Activated naive CD4-positive, alpha-beta T cell treated with anti-CD3 and anti-CD28 coated beads for 36 hours (primary cell): Measurements from ENCODE around the gene GPR153. TPM values are rescaled to one million over a fixed set of nuclear protein-coding genes. Genes with fewer than 3 reads are reported as not detected.
"Not testable (repeated sequence)": the region's sequence is repeated elsewhere in the genome, so short reads cannot be mapped to it uniquely, and the experiment has no call there.

Experiments used
- CTCF ChIA-PET: fragments of 350-600 bp; sonication (Branson Sonifier 250); formaldehyde crosslinking; loops from one replicate; lab custom pipeline; 2021; ENCODE audit warnings: antibody characterized with exemption; lab: Charles Lee
- DNase-seq: peaks from one replicate; pipeline ENCODE4 v3.0.0-alpha.2; 2020
- H3K27ac Mint-ChIP-seq: one replicate; pipeline ENCODE4 v1.8.0; 2021; ENCODE audit warnings: mild to moderate bottlenecking, mixed read lengths
- H3K27me3 Mint-ChIP-seq: one replicate; pipeline ENCODE4 v1.8.0; 2021; ENCODE audit warnings: low read depth, mixed read lengths
- H3K36me3 Mint-ChIP-seq: one replicate; pipeline ENCODE4 v1.8.0; 2021; ENCODE audit warnings: low read depth, mixed read lengths
- H3K4me1 Mint-ChIP-seq: one replicate; pipeline ENCODE4 v1.8.0; 2021; ENCODE audit warnings: low read depth, mixed read lengths
- H3K4me3 Mint-ChIP-seq: one replicate; pipeline ENCODE4 v1.8.0; 2021; ENCODE audit warnings: mild to moderate bottlenecking, moderate library complexity, mixed read lengths
- H3K9me3 Mint-ChIP-seq: one replicate; pipeline ENCODE4 v1.8.0; 2021; ENCODE audit warnings: mixed read lengths
- intact Hi-C: fragments of 100-400 bp; cut with micrococcal nuclease; formaldehyde crosslinking; loops from one replicate; pipeline ENCODE4 v1.15.1; 2023
- total RNA-seq, 2 experiments: library from RNA; stranded (reverse); gene quantifications; one replicate each; pipeline ENCODE4 v1.2.3, GENCODE V29; 2021

GPR153 gene
- total RNA-seq, 2 experiments from 2014 or later, result 0.07 TPM

DNA sequence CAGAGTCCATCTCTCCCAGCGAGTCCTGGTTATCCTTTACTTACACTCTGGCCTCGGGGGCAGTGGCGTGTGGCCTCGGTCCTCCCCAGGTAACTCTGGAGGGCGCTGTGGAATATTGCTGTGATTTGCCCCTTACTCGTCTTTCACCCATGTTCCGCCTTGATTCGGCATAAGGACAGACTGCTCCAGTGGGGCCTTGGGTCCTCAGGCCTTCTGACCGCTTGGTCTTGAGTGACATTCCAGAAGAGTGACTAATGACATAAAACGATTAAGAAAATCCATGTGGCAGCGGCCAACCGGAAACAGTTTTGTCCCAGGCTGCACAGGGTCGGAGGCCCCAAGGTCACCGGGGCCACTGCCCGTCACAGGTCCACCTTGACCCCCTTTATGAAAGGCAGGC is 36.2 kb downstream of the GPR153 start:
- H3K27me3 Mint-ChIP-seq, result no peaks in the 10 kb centered on the region
- intact Hi-C loops, result no loop called here
- DNase-seq, result no peak
- H3K27ac Mint-ChIP-seq, result no peak overlapping the region
- H3K36me3 Mint-ChIP-seq, result peaks cover 31% of the 10 kb centered on the region
- H3K9me3 Mint-ChIP-seq, result no peaks in the 10 kb centered on the region
- CTCF ChIA-PET, result interaction anchor here (0.7 to 1.0 kb wide), 2 partner anchors 20 to 27 kb away, joined by 3 to 4 read pairs; no protein-coding TSS in a partner anchor
- H3K4me1 Mint-ChIP-seq, result no peaks in the 10 kb centered on the region
- H3K4me3 Mint-ChIP-seq, result no peak overlapping the region

DNA sequence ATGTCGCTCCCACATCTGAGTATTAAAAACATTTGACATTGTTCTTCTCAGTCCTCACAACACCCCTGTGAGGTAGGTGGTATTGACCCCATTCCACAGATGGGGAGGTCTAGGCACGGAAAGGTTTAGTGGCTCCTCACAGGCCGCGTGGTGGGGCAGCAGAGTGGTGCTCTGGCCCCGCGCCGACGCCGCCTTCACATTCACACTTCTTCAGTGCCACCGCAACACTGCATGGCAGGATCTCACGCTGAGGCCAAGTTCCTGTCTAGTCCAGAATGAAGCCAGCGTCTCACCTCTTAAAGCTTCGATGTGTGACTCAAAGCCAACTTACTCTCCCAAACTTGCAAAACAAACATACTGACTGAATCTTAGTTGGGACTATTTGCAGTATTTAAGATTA is 37.3 kb downstream of the GPR153 start:
- H3K9me3 Mint-ChIP-seq, result no peaks in the 10 kb centered on the region
- H3K36me3 Mint-ChIP-seq, result peaks cover 30% of the 10 kb centered on the region
- no peaks in the 10 kb centered on the region for H3K4me1 Mint-ChIP-seq
- no peaks in the 10 kb centered on the region for H3K27me3 Mint-ChIP-seq
- DNase-seq, result no peak
- H3K27ac Mint-ChIP-seq, result no peak overlapping the region
- CTCF ChIA-PET, result interaction anchor here (1.0 kb wide), 1 partner anchor 19 kb away, joined by 4 read pairs; no protein-coding TSS in a partner anchor
- intact Hi-C loops, result no loop called here
- no peak overlapping the region for H3K4me3 Mint-ChIP-seq

DNA sequence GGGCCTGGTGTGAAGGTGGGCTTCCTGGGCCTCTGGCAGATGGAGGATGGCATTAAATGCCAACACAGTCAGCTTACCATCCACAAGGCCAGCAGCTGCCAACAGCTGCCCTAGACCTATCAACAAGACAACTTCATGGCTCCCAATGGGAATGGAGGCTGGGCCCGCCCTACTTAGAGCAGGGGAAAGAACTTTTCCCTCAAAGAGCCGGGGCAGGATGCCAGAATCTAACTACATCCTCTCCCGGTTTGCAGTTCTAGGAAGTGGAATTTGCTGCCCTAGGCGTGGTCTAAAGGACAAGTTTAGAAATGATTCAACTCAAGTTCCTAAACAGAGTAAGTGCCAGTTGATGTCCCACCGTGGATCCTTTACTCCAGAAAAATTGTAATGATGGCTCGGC is 38.3 kb downstream of the GPR153 start:
- intact Hi-C loops, result no loop called here
- Mint-ChIP-seq H3K27ac (no peak overlapping the region), H3K9me3 (no peaks in the 10 kb centered on the region), H3K4me3 (no peak overlapping the region), H3K36me3 (peaks cover 30% of the 10 kb centered on the region), H3K4me1 (no peaks in the 10 kb centered on the region), H3K27me3 (peaks cover under 1% of the 10 kb centered on the region)
- CTCF ChIA-PET, result no interaction called here
- no peak for DNase-seq

DNA sequence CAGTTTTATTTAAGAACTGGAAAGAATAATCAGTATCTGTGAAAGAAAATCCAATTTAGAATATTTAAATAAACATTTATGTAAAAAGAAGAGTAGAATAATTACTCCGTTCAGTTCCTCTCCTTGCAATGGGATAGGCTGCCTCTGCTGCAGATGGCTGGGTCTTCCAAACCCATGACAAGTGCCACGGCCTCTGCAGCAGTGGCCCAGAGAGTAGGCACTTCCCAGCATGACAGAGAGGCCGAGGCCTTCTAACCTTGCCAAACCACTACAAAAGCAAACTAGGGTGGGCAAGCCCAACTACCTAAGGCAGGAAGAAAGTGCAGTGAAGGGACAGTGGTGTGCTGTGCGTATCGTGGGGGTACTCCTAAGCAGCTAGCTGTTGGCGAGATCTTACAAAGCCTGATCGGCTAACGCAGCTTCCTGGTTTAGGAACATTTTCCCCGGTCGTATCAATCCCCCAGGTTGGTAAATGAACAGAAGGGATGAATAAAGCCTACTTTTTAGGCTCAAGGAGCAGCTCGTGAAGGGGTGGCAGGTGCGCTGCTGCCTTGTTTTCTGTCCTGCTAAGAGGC is 39.6 kb downstream of the GPR153 start:
- intact Hi-C loops, result no loop called here
- H3K36me3 Mint-ChIP-seq, result peaks cover 24% of the 10 kb centered on the region
- H3K9me3 Mint-ChIP-seq, result no peaks in the 10 kb centered on the region
- no peak for DNase-seq
- CTCF ChIA-PET, result interaction anchor here (0.8 to 1.4 kb wide), 3 partner anchors 15 to 202 kb away, joined by 3 to 5 read pairs (median 3); partner anchors contain the start of gene RNF207
- H3K4me1 Mint-ChIP-seq, result no peaks in the 10 kb centered on the region
- H3K27me3 Mint-ChIP-seq, result peaks cover 9% of the 10 kb centered on the region
- no peak overlapping the region for H3K4me3 Mint-ChIP-seq
- no peak overlapping the region for H3K27ac Mint-ChIP-seq

DNA sequence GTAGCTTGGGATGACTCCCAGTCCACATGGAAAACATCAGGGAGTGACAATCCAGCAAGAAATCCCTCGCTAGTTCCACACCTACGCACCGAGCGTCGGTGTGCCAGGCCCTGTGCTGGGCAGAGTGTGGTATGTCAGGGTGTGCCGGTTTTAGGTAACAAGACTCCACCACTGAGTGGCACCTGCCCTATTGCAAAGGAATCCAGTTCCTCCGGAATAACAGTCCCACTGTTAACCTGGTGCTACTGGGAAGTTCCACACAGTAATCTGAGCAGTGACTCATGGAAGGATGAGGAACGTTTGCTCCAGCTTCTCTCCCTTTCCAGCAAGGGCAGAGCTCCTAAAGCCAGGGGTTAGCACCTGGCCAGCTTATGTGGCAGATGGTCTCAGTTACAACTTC is 40.7 kb downstream of the GPR153 start:
- no peak for DNase-seq
- peaks cover 20% of the 10 kb centered on the region for H3K36me3 Mint-ChIP-seq
- H3K4me3 Mint-ChIP-seq, result no peak overlapping the region
- H3K27ac Mint-ChIP-seq, result no peak overlapping the region
- CTCF ChIA-PET, result interaction anchor here (0.8 to 1.4 kb wide), 2 partner anchors 14 to 16 kb away, joined by 3 to 5 read pairs; partner anchors contain the start of gene RNF207
- peaks cover 16% of the 10 kb centered on the region for H3K27me3 Mint-ChIP-seq
- H3K9me3 Mint-ChIP-seq, result no peaks in the 10 kb centered on the region
- no peaks in the 10 kb centered on the region for H3K4me1 Mint-ChIP-seq
- intact Hi-C loops, result no loop called here

DNA sequence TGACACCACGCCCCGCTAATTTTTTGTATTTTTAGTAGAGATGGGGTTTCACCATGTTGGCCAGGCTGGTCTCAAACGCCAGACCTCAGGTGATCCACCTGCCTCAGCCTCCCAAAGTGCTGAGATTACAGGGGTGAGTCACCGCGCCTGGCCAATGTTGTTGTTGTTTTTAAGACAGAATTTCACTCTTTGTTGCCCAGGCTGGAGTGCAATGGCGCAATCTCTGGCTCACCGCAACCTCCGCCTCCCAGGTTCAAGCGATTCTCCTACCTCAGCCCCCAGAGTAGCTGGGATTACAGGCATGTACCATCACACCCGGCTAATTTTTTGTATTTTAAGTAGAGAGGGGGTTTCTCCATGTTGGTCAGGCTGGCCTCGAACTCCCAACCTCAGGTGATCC is 41.3 kb downstream of the GPR153 start:
- peaks cover 17% of the 10 kb centered on the region for H3K36me3 Mint-ChIP-seq
- DNase-seq, H3K4me1 Mint-ChIP-seq, H3K4me3 Mint-ChIP-seq, H3K9me3 Mint-ChIP-seq, intact Hi-C loops, H3K27ac Mint-ChIP-seq: not testable (repeated sequence)
- CTCF ChIA-PET, result interaction anchor here (1.4 kb wide), 1 partner anchor 13 kb away, joined by 5 read pairs; the partner anchor contains the start of gene RNF207
- H3K27me3 Mint-ChIP-seq, result peaks cover 16% of the 10 kb centered on the region

DNA sequence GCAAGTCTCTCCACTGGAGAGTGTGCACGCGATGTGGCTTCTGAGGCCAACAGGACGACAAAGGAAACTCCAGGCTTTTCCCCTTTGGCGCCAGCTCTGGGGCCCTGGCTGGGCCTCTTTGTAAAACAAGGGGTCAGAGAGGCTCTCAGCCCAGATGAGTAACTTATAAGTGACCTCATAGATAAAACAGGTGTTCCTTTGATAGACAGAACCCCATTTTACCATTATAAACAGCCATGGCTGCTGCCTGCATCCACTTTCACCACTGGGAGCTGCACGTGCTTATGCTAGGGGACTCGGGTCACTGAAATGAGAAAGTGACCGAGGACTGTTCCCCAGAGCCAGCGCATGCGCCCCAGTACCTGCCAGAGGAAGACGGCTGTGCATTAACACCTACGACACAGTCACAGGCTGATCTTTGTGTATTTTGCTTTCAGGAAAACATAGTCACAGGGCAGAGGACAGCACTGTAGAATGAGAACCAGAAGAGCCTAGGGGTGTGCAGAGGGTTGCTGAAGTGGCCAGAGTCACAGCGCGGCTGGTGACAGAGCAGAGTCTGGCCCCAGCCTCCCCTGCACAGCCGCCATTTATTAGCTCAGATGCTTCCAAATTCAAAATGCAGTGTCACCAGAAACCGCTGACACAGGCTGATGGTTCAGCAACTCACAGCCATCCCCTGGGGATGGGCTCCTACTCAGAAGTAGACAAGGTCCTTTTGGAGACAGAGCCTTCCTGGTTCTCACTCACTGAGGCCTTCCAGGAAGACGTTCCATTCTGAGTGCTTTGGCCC is 42.3 kb downstream of the GPR153 start:
- Mint-ChIP-seq H3K4me1 (no peaks in the 10 kb centered on the region), H3K4me3 (no peak overlapping the region), H3K27me3 (peaks cover 16% of the 10 kb centered on the region), H3K9me3 (no peaks in the 10 kb centered on the region), H3K36me3 (peaks cover 8% of the 10 kb centered on the region), H3K27ac (no peak overlapping the region)
- intact Hi-C loops, result no loop called here
- no peak for DNase-seq
- CTCF ChIA-PET, result interaction anchor here (1.8 kb wide), 1 partner anchor 12 kb away, joined by 4 read pairs; the partner anchor contains the start of gene RNF207

DNA sequence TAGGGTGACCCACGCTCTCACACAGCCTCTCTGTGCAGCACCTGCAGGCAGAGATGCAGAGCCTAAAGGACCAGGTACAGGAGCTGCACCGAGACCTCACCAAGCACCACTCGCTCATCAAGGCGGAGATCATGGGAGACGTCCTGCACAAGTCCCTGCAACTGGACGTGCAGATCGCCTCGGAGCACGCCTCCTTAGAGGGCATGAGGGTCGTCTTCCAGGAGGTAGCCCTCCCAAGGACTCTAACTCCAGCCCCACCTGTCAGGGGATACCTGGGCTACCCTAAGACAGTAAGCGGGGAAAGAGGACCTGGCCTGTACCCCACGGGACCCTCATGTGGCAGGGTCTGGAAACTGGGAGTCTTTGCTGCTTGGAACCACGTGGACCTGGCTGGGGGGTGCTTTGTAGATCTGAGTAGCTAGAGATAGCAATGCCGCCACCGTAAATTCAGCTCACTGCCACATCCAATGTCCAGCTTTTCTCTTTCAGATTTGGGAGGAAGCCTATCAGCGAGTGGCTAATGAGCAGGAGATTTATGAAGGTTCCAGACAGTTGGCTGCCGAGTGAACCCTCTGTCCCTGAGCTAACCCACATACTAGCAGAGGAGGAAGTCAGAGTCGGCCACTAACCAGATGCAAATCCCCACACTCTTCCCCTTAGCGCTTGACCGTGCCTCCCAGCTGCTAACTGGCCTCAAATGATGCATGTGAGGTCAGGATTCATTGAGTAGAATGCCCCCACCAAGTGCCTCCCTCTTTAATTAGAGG is 48.5 kb downstream of the GPR153 start:
- Mint-ChIP-seq H3K4me3 (no peak overlapping the region), H3K27me3 (peaks cover 39% of the 10 kb centered on the region), H3K27ac (no peak overlapping the region), H3K9me3 (no peaks in the 10 kb centered on the region), H3K36me3 (no peaks in the 10 kb centered on the region), H3K4me1 (peaks cover 6% of the 10 kb centered on the region)
- DNase-seq, result no peak
- CTCF ChIA-PET, result interaction anchor here (0.8 to 1.5 kb wide), 2 partner anchors 17 to 27 kb away, joined by 3 read pairs; no protein-coding TSS in a partner anchor
- intact Hi-C loops, result no loop called here

DNA sequence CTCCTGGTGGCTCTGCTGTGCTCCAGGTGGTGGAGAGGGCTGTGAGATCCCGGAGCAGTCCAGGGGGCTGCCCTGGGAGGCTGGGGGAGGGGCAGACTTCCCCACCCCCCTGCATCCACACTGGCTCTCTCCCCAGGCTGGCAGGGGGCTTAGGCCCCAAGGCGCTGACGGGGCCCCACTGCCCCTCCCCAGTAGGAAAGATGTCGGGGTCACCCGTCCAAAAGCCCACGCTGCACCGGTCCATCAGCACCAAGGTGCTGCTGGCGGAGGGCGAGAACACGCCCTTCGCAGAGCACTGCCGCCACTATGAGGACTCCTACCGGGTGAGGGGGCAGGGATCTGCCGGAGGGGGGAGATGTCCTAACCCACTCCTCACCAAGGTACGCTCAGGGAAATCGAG is 49.2 kb downstream of the GPR153 start:
- Mint-ChIP-seq H3K27me3 (peaks cover 38% of the 10 kb centered on the region), H3K9me3 (no peaks in the 10 kb centered on the region)

DNA sequence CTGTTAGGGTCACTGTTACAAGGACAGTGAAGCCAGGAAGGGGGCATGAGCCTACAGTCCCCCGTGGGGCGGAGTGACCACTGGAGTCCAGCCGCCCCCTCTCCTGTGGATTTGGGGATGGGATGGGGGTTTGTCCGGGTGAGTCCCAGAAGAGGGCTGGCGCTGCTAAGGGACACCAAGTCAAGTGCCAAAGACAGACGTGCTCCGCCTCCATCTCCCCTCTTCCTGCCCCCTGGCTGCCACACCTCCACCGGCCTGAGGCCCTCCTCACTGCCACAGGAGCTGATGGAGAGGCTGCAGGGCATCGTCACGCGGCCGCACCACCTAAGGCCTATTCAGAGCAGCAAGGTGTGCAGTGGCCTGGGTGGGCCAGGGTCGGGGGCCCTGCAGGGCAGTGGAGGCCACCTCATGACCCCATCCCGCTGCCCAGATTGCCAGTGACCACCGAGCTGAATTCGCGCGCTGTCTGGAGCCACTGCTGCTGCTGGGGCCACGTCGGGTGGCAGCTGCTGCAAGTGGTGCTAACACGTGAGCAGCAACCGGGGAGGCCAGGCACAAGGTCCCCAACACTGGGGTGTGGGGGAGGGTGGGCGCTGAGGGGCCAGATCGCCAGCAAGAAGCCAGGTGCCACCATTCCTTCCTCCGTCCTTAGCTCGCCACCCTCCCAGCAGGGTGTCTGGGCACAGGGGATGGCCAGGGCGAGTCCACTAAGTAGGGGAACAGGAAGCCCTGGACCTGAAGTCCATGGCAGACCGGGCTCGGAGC is 50.1 kb downstream of the GPR153 start:
- no peak for DNase-seq
- Mint-ChIP-seq H3K27ac (no peak overlapping the region), H3K27me3 (peaks cover 37% of the 10 kb centered on the region), H3K36me3 (no peaks in the 10 kb centered on the region), H3K9me3 (no peaks in the 10 kb centered on the region), H3K4me1 (peaks cover 9% of the 10 kb centered on the region), H3K4me3 (no peak overlapping the region)
- intact Hi-C loops, result no loop called here
- CTCF ChIA-PET, result no interaction called here

More for the DNA sequence above, 49.2 kb downstream of the GPR153 start:
- H3K4me1 Mint-ChIP-seq, result peaks cover 8% of the 10 kb centered on the region
- H3K36me3 Mint-ChIP-seq, result no peaks in the 10 kb centered on the region
- no peak for DNase-seq
- no peak overlapping the region for H3K27ac Mint-ChIP-seq
- intact Hi-C loops, result no loop called here
- CTCF ChIA-PET, result interaction anchor here (0.8 to 1.5 kb wide), 2 partner anchors 17 to 28 kb away, joined by 3 read pairs; no protein-coding TSS in a partner anchor
- H3K4me3 Mint-ChIP-seq, result no peak overlapping the region

DNA sequence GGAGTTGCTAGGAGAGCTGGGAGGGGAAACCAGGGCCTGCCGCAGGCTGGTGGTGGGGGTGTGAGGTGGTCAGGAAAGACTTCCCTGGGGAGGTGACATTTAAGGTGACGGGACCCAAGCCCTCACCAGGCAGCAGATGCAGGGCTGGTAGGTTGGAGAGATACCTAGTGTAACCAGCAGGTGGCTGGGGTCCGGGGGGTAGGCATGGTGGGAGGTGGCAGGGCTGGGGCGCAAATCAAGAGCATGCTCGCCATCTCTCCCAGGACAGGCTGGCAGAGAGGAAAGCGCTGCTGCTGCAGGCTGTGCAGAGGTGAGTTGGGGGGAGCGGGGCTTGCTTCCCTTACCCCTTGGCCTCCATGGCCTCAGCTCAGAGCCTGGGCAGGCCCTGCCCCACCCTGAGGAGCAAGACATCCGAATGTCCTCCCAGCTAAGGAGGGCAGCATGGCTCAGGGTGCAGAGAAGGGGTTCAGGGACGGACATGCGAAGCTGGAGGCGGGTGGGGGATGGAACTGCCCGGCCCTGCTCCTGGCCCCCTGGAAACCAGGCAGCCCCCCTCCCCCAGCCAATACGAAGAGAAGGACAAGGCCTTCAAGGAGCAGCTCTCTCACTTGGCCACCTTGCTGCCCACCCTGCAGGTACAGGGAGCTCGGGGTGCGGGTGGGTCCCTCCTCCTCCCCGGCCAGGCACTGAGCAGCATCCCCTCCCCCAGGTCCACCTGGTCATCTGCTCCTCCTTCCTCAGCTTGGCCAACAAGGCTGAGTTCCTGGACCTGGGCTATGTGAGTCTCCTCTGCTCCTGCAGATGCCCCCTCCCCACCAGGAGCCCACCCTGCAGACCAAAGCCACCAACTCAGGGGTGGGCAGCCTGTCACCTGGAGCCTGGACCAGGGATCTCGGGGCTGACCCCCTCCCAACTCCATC is 51.0 kb downstream of the GPR153 start:
- intact Hi-C loops, result no loop called here
- CTCF ChIA-PET, result interaction anchor here (0.6 kb wide), 1 partner anchor 97 kb away, joined by 3 read pairs; no protein-coding TSS in a partner anchor
- Mint-ChIP-seq H3K4me3 (peak overlapping the region; percentile 12), H3K9me3 (no peaks in the 10 kb centered on the region), H3K27ac (no peak overlapping the region), H3K36me3 (no peaks in the 10 kb centered on the region), H3K4me1 (peaks cover 9% of the 10 kb centered on the region), H3K27me3 (peaks cover 32% of the 10 kb centered on the region)
- no peak for DNase-seq
